Activated CD8-positive, alpha-beta memory T cell treated with anti-CD3 and anti-CD28 coated beads, Interleukin-2, amount 50 U/mL, for 1 hour (primary cell): ENCODE data around the gene GALNT13.
"Not testable (repeated sequence)": the region's sequence is repeated elsewhere in the genome, so short reads cannot be mapped to it uniquely, and the experiment has no call there.

Source experiments
- DNase-seq: peaks from one replicate; pipeline ENCODE4 v3.0.0-alpha.2; 2020; ENCODE audit errors: extremely low read depth

GALNT13 gene

GRCh38 chr2:154408786-154409185 is 537.1 kb downstream of the GALNT13 start:
- no peak for DNase-seq

GRCh38 chr2:154422251-154422650 is 550.5 kb downstream of the GALNT13 start:
- no peak for DNase-seq

GRCh38 chr2:154425994-154426393 is 554.3 kb downstream of the GALNT13 start:
- no peak for DNase-seq

- DNase-seq, result no peak
These were observed 555.7 kb downstream of the GALNT13 start for GRCh38 chr2:154427453-154427852.

GRCh38 chr2:154428022-154428421 is 556.3 kb downstream of the GALNT13 start:
- DNase-seq, result no peak

GRCh38 chr2:154433010-154433409 is 561.3 kb downstream of the GALNT13 start:
- no peak for DNase-seq

- no peak for DNase-seq
These were observed 565.4 kb downstream of the GALNT13 start for GRCh38 chr2:154437104-154437503.

GRCh38 chr2:154439156-154439555 is 567.4 kb downstream of the GALNT13 start:
- no peak for DNase-seq

GRCh38 chr2:154443919-154444318 is 572.2 kb downstream of the GALNT13 start:
- no peak for DNase-seq

- no peak for DNase-seq
These were observed 574.6 kb downstream of the GALNT13 start for GRCh38 chr2:154446324-154446723.

GRCh38 chr2:154447727-154448418 is 576.2 kb downstream of the GALNT13 start:
- DNase-seq, result no peak

GRCh38 chr2:154449951-154450658 is 578.4 kb downstream of the GALNT13 start:
- DNase-seq, result no peak

- no peak for DNase-seq
These were observed 580.7 kb downstream of the GALNT13 start for GRCh38 chr2:154452471-154452870.

GRCh38 chr2:154452906-154453493 is 581.3 kb downstream of the GALNT13 start:
- DNase-seq, result no peak

- no peak for DNase-seq
These were observed 583.4 kb downstream of the GALNT13 start for GRCh38 chr2:154455166-154455565.

GRCh38 chr2:154455866-154456265 is 584.1 kb downstream of the GALNT13 start:
- DNase-seq, result no peak

- no peak for DNase-seq
These were observed 585.6 kb downstream of the GALNT13 start for GRCh38 chr2:154457286-154457685.

GRCh38 chr2:154459286-154459685 is 587.6 kb downstream of the GALNT13 start:
- no peak for DNase-seq

- DNase-seq, result no peak
These were observed 590.9 kb downstream of the GALNT13 start for GRCh38 chr2:154462634-154463033.

GRCh38 chr2:154466226-154466625 is 594.5 kb downstream of the GALNT13 start:
- no peak for DNase-seq

GRCh38 chr2:154470376-154470775 is 598.7 kb downstream of the GALNT13 start:
- DNase-seq, result no peak

GRCh38 chr2:154471492-154471891 is 599.8 kb downstream of the GALNT13 start:
- not testable (repeated sequence) for DNase-seq

GRCh38 chr2:154477319-154477718 is 605.6 kb downstream of the GALNT13 start:
- no peak for DNase-seq
